Activated CD4-positive, CD25-positive, alpha-beta regulatory T cell treated with anti-CD3 and anti-CD28 coated beads, Interleukin-2, amount 50 U/mL, for 16 hours (primary cell): Measurements from ENCODE around the gene ARID4B.
A peak's percentile ranks its signal among the peaks of the same experiment; 100 is the strongest.
"Not testable (repeated sequence)": the region's sequence is repeated elsewhere in the genome, so short reads cannot be mapped to it uniquely, and the experiment has no call there.

Experiments
- DNase-seq: peaks from one replicate; pipeline ENCODE4 v3.0.0-alpha.2; 2020; ENCODE audit warnings: low read depth, low spot score

The ARID4B gene

DNA sequence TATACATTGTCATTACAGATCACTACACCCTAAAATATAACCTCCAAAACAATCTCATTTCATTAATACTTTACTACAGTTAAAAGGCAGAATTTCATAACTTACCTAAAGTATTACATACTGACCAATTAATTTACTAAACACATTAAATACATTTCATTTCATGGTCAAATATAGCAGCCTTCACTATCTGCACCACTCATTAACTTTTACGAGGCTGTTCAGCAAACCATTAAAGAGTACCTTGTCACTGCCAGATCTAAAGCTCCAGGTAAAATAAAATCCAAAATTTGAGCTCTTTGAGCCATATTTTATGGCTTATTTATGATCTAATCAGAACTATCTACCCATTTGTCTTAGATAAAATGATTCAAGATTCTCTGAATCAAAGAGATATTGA lies 100.6 kb downstream of the ARID4B start:
- no peak for DNase-seq

GRCh38 chr1:235226933-235227332 lies 101.0 kb downstream of the ARID4B start:
- no peak for DNase-seq

DNA sequence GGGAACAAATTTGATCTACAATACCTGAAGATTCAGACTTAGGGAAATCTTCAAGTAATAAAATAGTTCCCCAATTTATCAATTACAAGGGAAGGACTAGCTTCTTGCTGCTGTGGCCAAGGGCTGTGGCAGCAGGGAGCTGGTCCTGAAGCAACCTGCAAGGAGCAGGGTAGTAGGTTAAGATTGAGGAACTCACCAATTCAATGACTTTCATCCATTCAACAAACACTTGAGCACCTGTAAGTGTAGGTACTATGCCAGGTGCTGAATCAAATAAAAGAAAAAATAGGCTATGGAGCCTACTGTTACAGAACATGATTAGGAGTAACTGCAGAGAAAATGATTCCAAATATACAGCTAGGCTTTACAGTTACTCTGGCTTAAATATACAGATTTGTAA lies 102.7 kb downstream of the ARID4B start:
- no peak for DNase-seq

DNA sequence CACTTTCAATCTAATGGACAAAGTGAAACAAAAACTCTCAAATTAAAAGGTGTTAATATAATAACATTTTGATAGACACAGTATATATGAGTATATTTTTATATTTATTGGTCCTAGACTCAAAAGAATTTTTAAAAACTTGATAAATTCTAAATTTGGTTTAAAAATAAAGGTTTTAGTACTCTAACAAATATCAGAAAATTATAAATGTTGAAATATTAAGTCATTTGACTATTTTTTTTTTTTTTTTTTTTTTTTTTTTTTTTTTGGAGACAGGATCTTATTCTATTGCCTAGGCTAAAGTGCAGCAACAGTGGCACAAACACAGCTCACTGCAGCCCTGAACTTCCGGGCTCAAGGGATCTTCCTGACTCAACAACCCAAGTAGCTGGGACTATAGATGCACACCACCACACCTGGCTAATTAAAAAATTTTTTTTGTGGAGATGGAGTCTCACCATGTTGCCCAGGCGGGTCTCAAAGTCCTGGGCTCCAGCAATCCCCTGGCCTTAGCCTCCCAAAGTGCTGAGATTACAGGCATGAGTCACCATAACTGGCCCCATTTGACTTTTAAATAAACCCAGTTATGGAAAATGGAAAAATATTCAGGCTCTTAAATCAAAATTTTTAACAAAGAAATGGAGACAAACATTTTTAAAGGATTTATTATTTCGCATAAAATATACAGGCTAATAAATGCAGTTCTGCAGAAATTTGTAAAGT lies 106.2 kb downstream of the ARID4B start:
- DNase-seq, result no peak

GRCh38 chr1:235215453-235215852 lies 112.5 kb downstream of the ARID4B start:
- DNase-seq, result no peak

DNA sequence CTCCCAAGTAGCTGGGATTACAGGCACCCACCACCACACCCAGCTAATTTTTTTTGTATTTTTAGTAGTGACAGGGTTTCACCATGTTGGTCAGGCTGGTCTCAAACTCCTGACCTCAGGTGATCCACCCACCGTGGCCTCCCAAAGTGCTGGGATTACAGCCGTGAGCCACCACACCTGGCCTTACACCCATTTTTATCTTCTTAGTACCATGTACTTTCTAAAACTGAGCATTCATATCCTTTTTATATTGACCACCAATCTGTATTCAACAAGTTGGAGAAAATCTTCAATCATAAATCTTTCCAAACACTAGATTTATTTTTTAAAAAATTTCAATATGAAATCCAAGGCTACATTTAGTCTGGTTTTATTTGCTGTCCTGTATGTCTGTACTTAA lies 113.0 kb downstream of the ARID4B start:
- DNase-seq, result not testable (repeated sequence)

DNA sequence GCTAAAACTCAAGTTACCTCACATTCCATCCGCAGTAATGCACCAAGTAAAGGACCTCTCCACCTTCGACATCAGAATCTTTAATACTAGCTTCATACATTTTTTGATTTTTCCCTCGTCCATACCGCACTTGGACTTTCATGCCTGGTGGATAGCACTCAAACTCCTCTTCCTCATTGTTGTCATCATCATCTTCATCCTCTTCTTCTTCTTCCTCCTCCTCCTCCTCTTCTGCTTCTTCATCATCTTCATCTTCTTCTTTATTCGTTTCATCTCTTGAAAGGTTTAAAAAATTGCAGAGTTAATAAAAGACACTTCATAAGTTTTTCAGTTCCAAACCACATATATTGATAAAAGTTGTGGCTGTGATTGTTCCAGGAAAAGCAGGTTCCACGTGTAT lies 114.2 kb downstream of the ARID4B start:
- DNase-seq, result no peak

GRCh38 chr1:235211517-235211916 lies 116.5 kb downstream of the ARID4B start:
- no peak for DNase-seq

DNA sequence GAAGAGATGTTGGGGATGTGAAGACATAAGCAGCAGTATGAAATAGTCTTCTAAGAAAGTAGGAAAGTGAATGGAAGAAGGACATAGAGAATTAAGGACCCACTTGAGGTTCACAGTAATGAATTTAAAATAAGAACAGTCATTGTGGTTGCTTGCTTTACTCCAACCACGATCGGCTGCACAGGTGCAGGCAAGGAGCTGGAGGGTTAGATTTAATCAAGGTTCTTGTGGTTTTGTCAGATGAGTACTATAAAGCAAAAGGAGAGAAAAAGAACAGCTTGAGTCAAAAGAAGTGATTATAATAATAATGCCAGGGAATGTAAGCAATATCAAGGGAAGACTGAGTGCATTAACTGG lies 120.8 kb downstream of the ARID4B start:
- DNase-seq, result peak; percentile 23

DNA sequence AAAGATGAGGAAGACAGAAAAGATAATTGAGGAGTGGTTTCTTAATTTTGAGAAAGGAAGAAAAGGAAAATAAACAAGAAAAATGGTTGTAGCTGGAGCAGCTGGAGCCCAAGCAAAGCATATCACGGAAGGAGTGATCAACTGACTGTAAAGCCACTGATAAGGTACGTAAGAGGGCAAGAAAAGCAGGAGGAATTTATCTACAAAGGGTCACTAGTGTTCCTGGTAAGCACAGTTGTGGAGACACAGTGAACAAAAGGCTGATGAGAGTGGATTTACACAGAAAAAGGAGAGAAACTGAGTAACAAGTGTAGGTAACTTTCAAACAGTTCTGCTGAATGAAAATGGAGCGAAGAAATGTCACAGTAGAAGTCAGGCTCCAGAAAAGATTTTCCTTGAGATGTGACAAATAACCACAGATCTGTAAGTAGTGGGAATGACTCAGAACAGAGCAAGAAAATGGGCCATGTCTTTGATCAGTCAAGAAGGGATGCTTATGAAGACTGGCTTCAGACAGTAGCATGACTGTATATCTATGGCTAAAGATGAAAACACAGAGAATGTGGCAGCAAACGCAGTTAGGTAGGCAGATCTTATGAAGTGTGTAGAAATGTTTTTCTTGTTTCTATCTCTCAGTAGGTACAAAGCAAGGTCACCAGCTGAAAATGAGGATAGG lies 121.3 kb downstream of the ARID4B start:
- DNase-seq, result no peak

- no peak for DNase-seq
Observed at GRCh38 chr1:235205687-235206086, 122.3 kb downstream of the ARID4B start.

- no peak for DNase-seq
Observed at GRCh38 chr1:235203428-235203827, 124.6 kb downstream of the ARID4B start.

GRCh38 chr1:235202447-235202846 lies 125.5 kb downstream of the ARID4B start:
- DNase-seq, result not testable (repeated sequence)

DNA sequence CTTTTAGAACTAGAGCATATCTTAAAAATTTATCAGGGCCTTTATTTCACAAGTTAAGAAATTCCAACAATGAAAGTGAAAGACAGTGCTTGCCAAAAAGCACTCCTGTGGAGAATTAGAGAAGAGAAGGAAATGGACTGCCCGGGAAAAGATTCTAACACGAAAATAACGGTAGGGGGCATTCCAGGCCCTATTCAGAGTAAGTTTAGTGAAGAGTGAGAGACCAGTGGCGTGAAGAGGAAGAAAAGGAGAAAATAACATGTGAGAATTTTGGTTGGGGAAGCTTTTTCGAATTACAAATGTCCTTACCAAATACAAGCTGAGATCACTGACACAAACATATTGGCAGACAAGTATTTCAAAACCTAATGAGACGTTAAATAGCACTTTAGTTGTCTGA lies 128.5 kb downstream of the ARID4B start:
- DNase-seq, result no peak

DNA sequence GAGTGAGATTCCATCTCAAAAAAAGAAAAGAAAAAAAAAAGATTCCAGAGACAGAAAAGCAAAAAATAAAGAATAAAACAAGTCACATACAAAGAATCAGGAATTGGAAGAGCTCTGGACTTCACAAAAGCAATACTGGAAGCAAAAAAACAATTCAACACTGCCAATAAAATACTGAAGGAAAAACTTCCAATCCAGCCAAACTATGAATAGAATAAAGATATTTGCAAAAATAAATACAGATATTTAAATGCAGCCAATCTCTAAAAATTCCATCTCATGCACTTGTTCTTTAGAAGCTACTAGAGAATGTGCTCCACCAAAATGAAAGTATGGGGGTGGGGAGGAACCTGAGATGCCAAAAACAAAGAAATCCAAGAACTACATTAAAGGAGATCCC lies 137.5 kb downstream of the ARID4B start:
- DNase-seq, result no peak

GRCh38 chr1:235187316-235187715 lies 140.7 kb downstream of the ARID4B start:
- DNase-seq, result no peak

DNA sequence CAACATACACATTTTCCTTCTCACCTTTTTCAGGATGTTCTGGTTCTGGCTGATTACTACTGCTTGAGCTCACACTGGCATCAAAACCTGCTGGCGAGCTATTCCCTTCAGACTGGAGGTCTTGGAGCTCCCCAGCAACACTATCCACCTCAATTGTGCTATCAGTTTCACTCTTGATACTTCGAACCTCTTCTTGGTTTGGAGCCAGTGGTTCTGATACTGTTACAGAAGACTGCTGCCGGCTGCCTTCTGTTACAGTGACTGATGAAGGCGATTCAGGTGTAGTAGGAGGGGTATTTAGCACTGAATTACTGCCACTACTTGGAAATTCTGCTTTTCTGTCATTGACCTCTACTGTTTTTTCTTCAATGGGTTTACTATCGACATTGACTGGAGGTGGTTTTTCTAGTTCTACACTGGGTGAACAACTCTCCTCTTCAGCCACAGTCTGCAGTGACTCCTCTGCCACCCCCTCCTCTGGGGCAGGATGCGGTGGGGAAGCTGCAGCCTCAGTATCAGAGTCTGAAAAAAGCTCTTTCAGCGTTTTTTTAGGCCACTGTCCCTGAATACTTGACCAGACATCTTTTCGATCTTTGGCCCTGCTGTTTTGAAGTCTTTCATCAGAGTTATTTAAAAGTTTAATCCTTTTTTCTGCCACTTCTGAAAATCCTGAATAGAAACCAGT lies 146.3 kb downstream of the ARID4B start:
- DNase-seq, result no peak

DNA sequence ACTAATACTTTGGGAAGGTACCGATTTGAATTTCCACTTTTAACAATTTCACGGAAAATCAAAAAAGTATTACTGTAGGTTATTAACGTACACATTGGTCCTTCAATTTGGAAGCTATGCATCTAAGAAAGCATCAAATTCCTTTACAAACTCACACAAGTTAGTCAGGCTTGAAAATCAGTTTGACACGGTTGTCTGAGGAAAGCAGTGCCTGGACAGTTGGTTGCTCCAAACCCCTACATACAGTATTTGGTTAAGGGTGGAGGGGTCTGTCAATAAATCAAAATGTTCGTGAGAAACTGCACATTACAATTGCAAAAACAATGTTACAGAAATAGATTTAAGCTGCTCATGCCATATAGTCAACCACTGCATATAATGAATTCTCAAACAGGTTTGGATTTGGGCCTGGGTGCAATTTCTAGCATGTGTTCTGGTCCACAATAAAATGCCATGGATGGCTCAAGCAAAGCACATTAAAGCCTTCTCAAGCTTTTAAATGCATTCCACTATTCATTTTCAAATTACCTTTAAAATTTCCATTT lies 147.0 kb downstream of the ARID4B start:
- DNase-seq, result no peak

GRCh38 chr1:235176486-235176885 lies 151.5 kb downstream of the ARID4B start:
- no peak for DNase-seq

- DNase-seq, result no peak
Observed at GRCh38 chr1:235169986-235170385, 158.0 kb downstream of the ARID4B start.

DNA sequence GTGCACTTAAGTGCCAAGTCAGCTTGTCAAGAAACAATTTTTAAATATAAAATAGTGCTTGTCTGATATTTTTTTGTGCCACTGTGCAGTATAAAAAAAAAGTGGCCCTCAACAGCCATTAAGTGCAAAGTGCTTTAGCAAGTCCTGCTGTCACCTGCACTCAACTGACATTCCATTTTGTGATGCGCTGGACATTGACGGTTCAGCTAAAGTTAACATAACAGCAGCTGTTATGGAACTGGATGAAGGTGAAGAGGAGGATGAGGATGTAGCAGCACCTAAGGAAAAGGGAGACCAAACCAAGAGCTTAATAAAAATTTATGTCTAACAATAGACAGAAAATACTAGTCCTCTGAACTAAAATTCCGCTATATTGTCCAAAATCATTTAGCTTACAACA lies 159.6 kb downstream of the ARID4B start:
- no peak for DNase-seq

DNA sequence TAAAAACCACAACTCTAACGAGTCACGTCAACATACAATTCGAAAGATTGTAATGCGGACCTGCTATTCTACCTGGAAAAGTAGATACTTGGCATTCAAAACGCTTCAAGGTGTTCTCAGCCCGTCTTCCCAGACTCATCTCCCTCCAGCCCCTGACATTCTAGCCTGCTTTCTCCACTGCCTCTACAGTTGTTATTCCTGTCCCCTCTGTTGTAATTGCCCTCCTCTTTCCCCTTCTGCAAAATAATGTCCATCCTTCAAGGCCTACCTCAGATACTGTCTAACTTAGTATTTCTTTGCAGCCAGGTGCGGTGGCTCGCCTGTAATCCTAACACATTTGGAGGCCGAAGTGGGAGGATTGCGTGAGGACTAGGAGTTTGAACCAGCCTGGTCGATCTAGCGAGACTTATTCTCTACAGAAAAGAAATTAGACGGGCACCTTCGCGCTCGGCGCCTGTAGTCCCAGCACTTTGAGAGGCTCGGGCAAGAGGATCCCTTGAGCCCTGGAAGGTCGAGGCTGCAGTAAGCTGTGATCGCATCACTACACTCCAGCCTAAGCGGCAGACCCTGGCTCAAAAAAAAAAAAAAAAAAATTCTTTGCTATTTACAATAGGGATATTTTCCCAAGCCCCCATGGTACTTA lies 166.2 kb downstream of the ARID4B start:
- DNase-seq, result no peak
